CD14-positive monocyte (primary cell): ENCODE results near the gene RILPL1. TPM values are rescaled to one million over a fixed set of nuclear protein-coding genes. Genes with fewer than 3 reads are reported as not detected.

Source experiments
- DNase-seq, 3 donors: peaks; one replicate each; pipeline ENCODE4 v3.0.0-alpha.2; 2011 to 2022
- H2AFZ ChIP-seq: 2 replicates; pipeline ENCODE4 v1.6.0; 2012; ENCODE audit warnings: mild to moderate bottlenecking, low read depth, low read length, inconsistent platforms; ENCODE audit not compliant: insufficient read depth, poor library complexity, severe bottlenecking
- H3K27ac ChIP-seq, 2 donors: 1 replicate in 1 of 2; 2 replicates in 1 of 2; pipeline ENCODE4 v1.5.1; 2012 to 2013; ENCODE audit warnings: low read length in 2 of 2, control low read depth in 1 of 2, inconsistent platforms in 1 of 2, low read depth in 1 of 2, mild to moderate bottlenecking in 1 of 2
- H3K27me3 ChIP-seq, 2 donors: one replicate each; pipeline versions ENCODE4 v1.6.0 to v1.6.1; 2011 to 2013; ENCODE audit warnings: low read length in 2 of 2; ENCODE audit not compliant: control insufficient read depth in 2 of 2, insufficient read depth in 2 of 2
- H3K36me3 ChIP-seq, 2 donors: replicated peaks in 1 of 2; 1 replicate in 1 of 2; 2 replicates in 1 of 2; pipeline versions ENCODE4 v1.5.1 to v1.6.1; 2012 to 2013; ENCODE audit warnings: low read length in 2 of 2, control low read depth in 1 of 2, inconsistent platforms in 1 of 2, mild to moderate bottlenecking in 1 of 2; ENCODE audit not compliant: insufficient read depth in 2 of 2, control insufficient read depth in 1 of 2
- H3K4me1 ChIP-seq, 2 donors: 1 replicate in 1 of 2; 2 replicates in 1 of 2; pipeline versions ENCODE4 v1.5.1 to v1.6.1; 2012 to 2013; ENCODE audit warnings: low read length in 2 of 2, control low read depth in 1 of 2, inconsistent platforms in 1 of 2, mild to moderate bottlenecking in 1 of 2, moderate library complexity in 1 of 2; ENCODE audit not compliant: insufficient read depth in 2 of 2, control insufficient read depth in 1 of 2
- H3K4me2 ChIP-seq: replicated peaks from 2 replicates; pipeline ENCODE3; 2012; ENCODE audit warnings: low read length, moderate library complexity, mild to moderate bottlenecking; ENCODE audit not compliant: poor library complexity, severe bottlenecking; ENCODE audit errors: extremely low read depth
- H3K4me3 ChIP-seq, 3 experiments: fragments of 200-600 bp in 1 of 3; sonication (generic) in 1 of 3; replicated peaks in 1 of 3; 1 replicate in 2 of 3; 2 replicates in 1 of 3; pipeline ENCODE4 v1.5.1; 2011 to 2013; ENCODE audit warnings: low read length in 3 of 3, mild to moderate bottlenecking in 3 of 3, control low read depth in 2 of 3, low read depth in 2 of 3, inconsistent platforms in 1 of 3, moderate library complexity in 1 of 3
- H3K79me2 ChIP-seq: 2 replicates; pipeline ENCODE4 v1.6.0; 2012; ENCODE audit warnings: mild to moderate bottlenecking, control low read depth, inconsistent platforms, low read length, moderate library complexity; ENCODE audit not compliant: insufficient read depth
- H3K9ac ChIP-seq: 2 replicates; pipeline ENCODE4 v1.6.0; 2017; ENCODE audit warnings: low read length, mild to moderate bottlenecking; ENCODE audit not compliant: insufficient read depth, poor library complexity, severe bottlenecking
- H3K9me3 ChIP-seq, 2 donors: replicated peaks in 1 of 2; 1 replicate in 1 of 2; 2 replicates in 1 of 2; pipeline versions ENCODE4 v1.5.1 to v1.6.1; 2012 to 2013; ENCODE audit warnings: low read length in 2 of 2, control low read depth in 1 of 2; ENCODE audit not compliant: control insufficient read depth in 1 of 2, insufficient read depth in 1 of 2
- H4K20me1 ChIP-seq: 2 replicates; pipeline ENCODE4 v1.6.0; 2012; ENCODE audit warnings: mild to moderate bottlenecking, low read length, control low read depth, moderate library complexity; ENCODE audit not compliant: insufficient read depth
- H3K27ac Mint-ChIP-seq, 7 donors: one replicate each; pipeline ENCODE4 v1.8.0; 2020; ENCODE audit warnings: mild to moderate bottlenecking in 7 of 7, mixed read lengths in 7 of 7, moderate library complexity in 6 of 7, inconsistent platforms in 2 of 7
- H3K27me3 Mint-ChIP-seq, 3 donors: one replicate each; pipeline ENCODE4 v1.8.0; 2021 to 2022; ENCODE audit warnings: low read depth in 3 of 3, mild to moderate bottlenecking in 3 of 3, mixed read lengths in 3 of 3, moderate library complexity in 3 of 3, inconsistent platforms in 1 of 3
- H3K36me3 Mint-ChIP-seq, 2 donors: one replicate each; pipeline ENCODE4 v1.8.0; 2020; ENCODE audit warnings: mixed read lengths in 2 of 2, inconsistent platforms in 1 of 2, mild to moderate bottlenecking in 1 of 2
- H3K4me1 Mint-ChIP-seq: one replicate; pipeline ENCODE4 v1.8.0; 2020; ENCODE audit warnings: mild to moderate bottlenecking, mixed read lengths
- H3K4me3 Mint-ChIP-seq, 2 donors: one replicate each; pipeline ENCODE4 v1.8.0; 2020; ENCODE audit warnings: mild to moderate bottlenecking in 2 of 2, mixed read lengths in 2 of 2, moderate library complexity in 1 of 2
- H3K9me3 Mint-ChIP-seq, 7 donors: one replicate each; pipeline ENCODE4 v1.8.0; 2020 to 2022; ENCODE audit warnings: mixed read lengths in 7 of 7, mild to moderate bottlenecking in 6 of 7, moderate library complexity in 6 of 7, inconsistent platforms in 2 of 7
- CTCF ChIP-seq: fragments of 200-600 bp; IDR thresholded peaks from one replicate; pipeline ENCODE4 v1.8.0; 2022; ENCODE audit warnings: antibody characterized with exemption, mild to moderate bottlenecking
- WGBS: methylation state at CpG from one replicate; pipeline ENCODE4 v1.1.5; 2013; ENCODE audit warnings: missing lambda C conversion rate; ENCODE audit not compliant: insufficient coverage; 5-methylcytosine and 5-hydroxymethylcytosine counted together
- intact Hi-C, 2 donors: fragments of 100-400 bp; cut with micrococcal nuclease; formaldehyde crosslinking; loops; one replicate each; pipeline versions ENCODE4 v1.15.0 to v1.15.1; 2023
- polyA plus RNA-seq, 3 donors: library from polyadenylated mRNA; depleted of rRNA in 1 of 3; unstranded in 2 of 3; stranded (reverse) in 1 of 3; fragments of 300-500 nt in 2 of 3; fragments of >200 nt in 1 of 3; fragmentation: Illumina TruSeq in 2 of 3; gene quantifications; 1 replicate in 2 of 3; 2 replicates in 1 of 3; pipeline ENCODE4 v1.2.3, GENCODE V29; 2012 to 2021

RILPL1 gene
- polyA plus RNA-seq, 3 donors, result 1.2 TPM; not detected in 2

GRCh38 chr12:123498126-123498825, 35.2 kb downstream of the RILPL1 start:
- H3K4me1 ChIP-seq, result no peaks in the 10 kb centered on the region
- H3K4me3 ChIP-seq, result no peak overlapping the region
- peaks cover 0 to 2% (median 0%) of the 10 kb centered on the region in 7 donors for H3K9me3 Mint-ChIP-seq
- H3K79me2 ChIP-seq, result no peaks in the 10 kb centered on the region
- 84% methylated on average over 8 of the region's 13 CpGs for WGBS
- H3K9ac ChIP-seq, result no peak overlapping the region
- peaks cover 3% of the 10 kb centered on the region for H3K4me1 Mint-ChIP-seq
- TF ChIP-seq CTCF, result no peak
- no peak for DNase-seq
- no peaks in the 10 kb centered on the region for H3K9me3 ChIP-seq
- intact Hi-C loops, result no loop called here
- H4K20me1 ChIP-seq, result no peaks in the 10 kb centered on the region
- H3K36me3 ChIP-seq, result no peaks in the 10 kb centered on the region
- peak overlapping the region in 1 of 7 donors; percentile 17 for H3K27ac Mint-ChIP-seq
- H3K36me3 Mint-ChIP-seq, result peaks cover 0 to 2% of the 10 kb centered on the region in 2 donors
- H3K27me3 ChIP-seq, result no peaks in the 10 kb centered on the region
- peaks cover 3 to 5% (median 3%) of the 10 kb centered on the region in 3 donors for H3K27me3 Mint-ChIP-seq
- H3K4me3 Mint-ChIP-seq, result no peak overlapping the region
- H3K4me2 ChIP-seq, result no peak overlapping the region
- H3K27ac ChIP-seq, result no peak overlapping the region
- H2AFZ ChIP-seq, result no peak overlapping the region

- Histone ChIP-seq H3K27me3 (no peaks in the 10 kb centered on the region), H3K79me2 (no peaks in the 10 kb centered on the region), H3K27ac (no peak overlapping the region), H3K9me3 (no peaks in the 10 kb centered on the region), H3K4me3 (no peak overlapping the region), H3K36me3 (no peaks in the 10 kb centered on the region), H3K9ac (no peak overlapping the region), H2AFZ (no peak overlapping the region), H4K20me1 (no peaks in the 10 kb centered on the region), H3K4me1 (peaks cover 0 to 4% of the 10 kb centered on the region in 2 donors), H3K4me2 (no peak overlapping the region)
- intact Hi-C loops, result no loop called here
- no peak for TF ChIP-seq CTCF
- no peak for DNase-seq
- H3K27ac Mint-ChIP-seq, result no peak overlapping the region
- H3K36me3 Mint-ChIP-seq, result peaks cover 0 to 2% of the 10 kb centered on the region in 2 donors
- peaks cover 3 to 5% (median 3%) of the 10 kb centered on the region in 3 donors for H3K27me3 Mint-ChIP-seq
- H3K4me1 Mint-ChIP-seq, result peaks cover 12% of the 10 kb centered on the region
- 90% methylated on average over 2 of the region's 7 CpGs for WGBS
- no peak overlapping the region for H3K4me3 Mint-ChIP-seq
- peaks cover 0 to 2% (median 0%) of the 10 kb centered on the region in 7 donors for H3K9me3 Mint-ChIP-seq
Observed at GRCh38 chr12:123497065-123497464, 36.5 kb downstream of the RILPL1 start.
